Tibial nerve (tissue), 4 donors: ENCODE data around the gene CASQ2.

Source experiments
- EP300 ChIP-seq, 2 donors: sonication (generic); formaldehyde crosslinking; IDR thresholded peaks; one replicate each; pipeline ENCODE4 v1.6.1; 2017; ENCODE audit warnings: antibody characterized with exemption in 2 of 2, mild to moderate bottlenecking in 1 of 2
- POLR2A ChIP-seq, 2 donors: fragments of 450-650 bp; IDR thresholded peaks; one replicate each; pipeline ENCODE4 v1.6.1; 2017; ENCODE audit warnings: antibody characterized with exemption in 2 of 2, mild to moderate bottlenecking in 2 of 2, moderate library complexity in 2 of 2
- TF ChIP-seq, protein P1 (sequence below), 5 experiments: fragments of 200-600 bp in 3 of 5; fragments of 450-650 bp in 2 of 5; sonication (generic) in 3 of 5; IDR thresholded peaks; one replicate each; pipeline ENCODE4 v1.5.1; 2016 to 2019; ENCODE audit warnings: antibody characterized with exemption in 5 of 5, mild to moderate bottlenecking in 3 of 5, moderate library complexity in 2 of 5

DNA sequence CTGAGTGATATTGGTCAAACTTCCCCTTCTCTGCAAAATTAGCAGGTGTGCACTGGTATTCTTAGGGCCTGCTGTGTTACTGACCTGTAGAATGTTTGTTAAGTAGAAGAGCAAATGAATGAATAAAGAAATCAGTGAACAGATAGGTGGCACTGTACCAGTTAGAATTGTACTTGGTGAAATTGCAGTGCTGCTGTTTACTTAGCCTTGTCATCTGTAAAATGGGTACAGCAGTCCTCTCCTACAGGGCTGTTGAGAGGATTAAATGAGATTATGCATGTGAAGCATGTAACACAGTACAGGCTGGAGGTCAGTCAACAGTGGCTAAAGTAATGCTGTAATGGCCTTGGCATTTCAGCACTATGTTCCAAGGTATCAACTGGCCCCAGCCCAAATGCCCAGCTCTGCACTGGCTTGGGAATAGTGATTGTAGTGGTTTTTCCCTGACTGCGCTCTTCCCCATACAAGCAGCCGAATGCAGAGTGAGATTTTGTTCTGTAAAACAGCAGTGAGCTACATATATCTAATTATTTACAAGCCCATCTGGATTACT, 116.2 kb downstream of the CASQ2 start:
- TF ChIP-seq POLR2A (IDR thresholded peaks at IDR 0.05) (no peak), EP300 (IDR thresholded peaks at IDR 0.05) (no peak)
- TF ChIP-seq, protein P1, sequence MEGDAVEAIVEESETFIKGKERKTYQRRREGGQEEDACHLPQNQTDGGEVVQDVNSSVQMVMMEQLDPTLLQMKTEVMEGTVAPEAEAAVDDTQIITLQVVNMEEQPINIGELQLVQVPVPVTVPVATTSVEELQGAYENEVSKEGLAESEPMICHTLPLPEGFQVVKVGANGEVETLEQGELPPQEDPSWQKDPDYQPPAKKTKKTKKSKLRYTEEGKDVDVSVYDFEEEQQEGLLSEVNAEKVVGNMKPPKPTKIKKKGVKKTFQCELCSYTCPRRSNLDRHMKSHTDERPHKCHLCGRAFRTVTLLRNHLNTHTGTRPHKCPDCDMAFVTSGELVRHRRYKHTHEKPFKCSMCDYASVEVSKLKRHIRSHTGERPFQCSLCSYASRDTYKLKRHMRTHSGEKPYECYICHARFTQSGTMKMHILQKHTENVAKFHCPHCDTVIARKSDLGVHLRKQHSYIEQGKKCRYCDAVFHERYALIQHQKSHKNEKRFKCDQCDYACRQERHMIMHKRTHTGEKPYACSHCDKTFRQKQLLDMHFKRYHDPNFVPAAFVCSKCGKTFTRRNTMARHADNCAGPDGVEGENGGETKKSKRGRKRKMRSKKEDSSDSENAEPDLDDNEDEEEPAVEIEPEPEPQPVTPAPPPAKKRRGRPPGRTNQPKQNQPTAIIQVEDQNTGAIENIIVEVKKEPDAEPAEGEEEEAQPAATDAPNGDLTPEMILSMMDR (IDR thresholded peaks at IDR 0.05) = no peak
